GM23338 (cell line): ENCODE measurements around the gene PPFIA1. TPM values are rescaled to one million over a fixed set of nuclear protein-coding genes. Genes with fewer than 3 reads are reported as not detected.

Source experiments
- ATAC-seq: fragments of 200-7000 bp; cut with Tn5 transposase; 3 replicates; pipeline ENCODE4 v1.9.1; 2020
- DNase-seq: peaks from one replicate; pipeline ENCODE4 v3.0.0-alpha.2; 2015; ENCODE audit warnings: low spot score
- H2AFZ ChIP-seq: fragments of 200-600 bp; sonication (generic); 2 replicates; pipeline ENCODE4 v1.8.0; 2016; ENCODE audit warnings: antibody characterized with exemption, mild to moderate bottlenecking, moderate library complexity
- H3F3A ChIP-seq: fragments of 200-600 bp; sonication (generic); replicated peaks from 2 replicates; pipeline ENCODE4 v1.8.0; 2017; ENCODE audit warnings: antibody characterized with exemption, mixed run types, low read depth
- H3K27ac ChIP-seq: fragments of 200-600 bp; sonication (generic); 2 replicates; pipeline ENCODE4 v1.6.1; 2016; ENCODE audit warnings: low read depth
- H3K27me3 ChIP-seq: fragments of 200-600 bp; sonication (generic); 2 replicates; pipeline ENCODE4 v1.8.0; 2016; ENCODE audit warnings: mild to moderate bottlenecking, mixed run types, moderate library complexity; ENCODE audit not compliant: insufficient read depth
- H3K36me3 ChIP-seq: fragments of 200-600 bp; sonication (generic); 2 replicates; pipeline ENCODE4 v1.8.0; 2016; ENCODE audit warnings: mild to moderate bottlenecking; ENCODE audit not compliant: insufficient read depth
- H3K4me1 ChIP-seq: fragments of 200-600 bp; sonication (generic); 2 replicates; pipeline ENCODE4 v1.8.0; 2016; ENCODE audit warnings: mild to moderate bottlenecking, moderate library complexity; ENCODE audit not compliant: insufficient read depth
- H3K4me2 ChIP-seq: fragments of 200-600 bp; sonication (generic); 2 replicates; pipeline ENCODE4 v1.7.1; 2017; ENCODE audit warnings: mixed run types
- H3K4me3 ChIP-seq: fragments of 200-600 bp; sonication (generic); 2 replicates; pipeline ENCODE4 v1.6.1; 2016; ENCODE audit warnings: mixed run types
- H3K79me2 ChIP-seq: fragments of 200-600 bp; sonication (generic); replicated peaks from 2 replicates; pipeline ENCODE4 v1.8.0; 2017; ENCODE audit warnings: mild to moderate bottlenecking; ENCODE audit not compliant: insufficient read depth
- H3K9me2 ChIP-seq: fragments of 200-600 bp; sonication (generic); 2 replicates; pipeline ENCODE4 v1.8.0; 2017; ENCODE audit not compliant: insufficient read depth
- H4K20me1 ChIP-seq: fragments of 200-600 bp; sonication (generic); replicated peaks from 2 replicates; pipeline ENCODE4 v1.8.0; 2017; ENCODE audit warnings: mild to moderate bottlenecking; ENCODE audit not compliant: insufficient read depth
- H3K27ac Mint-ChIP-seq: 2 replicates; pipeline ENCODE4 v1.8.0; 2020; ENCODE audit warnings: inconsistent platforms, mild to moderate bottlenecking, moderate library complexity, mixed read lengths
- H3K27me3 Mint-ChIP-seq: 3 replicates; pipeline ENCODE4 v1.8.0; 2022; ENCODE audit warnings: low read depth, mild to moderate bottlenecking, moderate library complexity, mixed read lengths, inconsistent platforms; ENCODE audit not compliant: insufficient read depth, poor library complexity
- H3K36me3 Mint-ChIP-seq: 3 replicates; pipeline ENCODE4 v1.8.0; 2021; ENCODE audit warnings: low read depth, mild to moderate bottlenecking, inconsistent platforms, moderate library complexity, mixed read lengths
- H3K4me1 Mint-ChIP-seq: 3 replicates; pipeline ENCODE4 v1.8.0; 2020; ENCODE audit warnings: mild to moderate bottlenecking, inconsistent platforms, mixed read lengths
- H3K4me3 Mint-ChIP-seq: 3 replicates; pipeline ENCODE4 v1.8.0; 2021; ENCODE audit warnings: moderate library complexity, mild to moderate bottlenecking, inconsistent platforms, mixed read lengths
- H3K9me3 Mint-ChIP-seq: 3 replicates; pipeline ENCODE4 v1.8.0; 2020; ENCODE audit warnings: moderate library complexity, mild to moderate bottlenecking, inconsistent platforms, mixed read lengths
- ETS1 ChIP-seq: IDR thresholded peaks from 2 replicates; pipeline ENCODE4 v1.6.1; 2016; ENCODE audit warnings: antibody characterized with exemption
- ZNF114 ChIP-seq: fragments of 250-450 bp; sonication (Bioruptor Pico); IDR thresholded peaks from 2 replicates; pipeline ENCODE4 v1.5.0; 2020; ENCODE audit warnings: mild to moderate bottlenecking, moderate library complexity
- polyA plus RNA-seq: library from polyadenylated mRNA; unstranded; fragments of >200 nt; fragmentation: Nextera tagmentation; extraction: Ambion mirVana; gene quantifications from 2 replicates; pipeline ENCODE4 v1.2.1, GENCODE V29; 2016
- total RNA-seq: library from RNA; depleted of rRNA; stranded (reverse); fragments of >200 nt; shearing (Covaris generic); gene quantifications from 2 replicates; pipeline ENCODE4 v1.2.3, GENCODE V29; 2014
- TF ChIP-seq, protein P1 (sequence below): fragments of 250-450 bp; sonication (Bioruptor Pico); IDR thresholded peaks from 2 replicates; pipeline ENCODE4 v1.5.0; 2020; ENCODE audit warnings: mild to moderate bottlenecking, moderate library complexity

The PPFIA1 gene
- total and polyA plus RNA-seq, 2 experiments from 2014 or later, result 41.7 to 62.0 TPM

DNA sequence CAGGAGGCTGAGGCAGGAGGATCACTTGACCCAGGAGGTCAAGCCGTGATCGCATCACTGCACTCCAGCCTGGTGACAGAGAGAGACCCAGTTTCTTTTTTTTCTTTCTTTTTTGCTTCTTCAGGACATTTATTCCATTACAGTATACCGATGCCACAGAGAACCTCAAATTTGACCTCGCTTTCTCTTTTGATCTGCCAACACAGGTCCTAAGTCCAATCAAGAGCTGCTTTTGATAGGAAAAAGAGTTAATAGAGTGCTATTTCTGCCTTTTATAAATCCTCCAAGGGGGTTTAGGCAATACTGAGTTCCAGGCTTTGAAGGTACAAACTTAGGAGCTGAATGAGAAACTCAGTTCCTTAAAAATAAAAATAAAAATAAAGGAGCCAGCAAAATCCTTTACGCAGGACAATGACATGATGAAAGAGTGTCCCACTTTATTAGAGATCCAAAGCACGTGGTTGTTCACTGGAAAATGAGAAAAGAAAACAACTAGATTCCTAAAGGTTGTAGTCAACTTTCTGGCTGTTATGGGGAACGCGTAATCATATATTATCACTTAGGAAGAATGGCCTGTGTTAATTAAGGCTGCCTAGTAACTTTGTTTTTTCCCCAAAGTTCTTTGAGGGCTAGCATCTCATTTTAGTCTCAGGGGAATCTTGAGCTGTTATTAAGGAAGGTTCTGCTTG, 40.2 kb upstream of the PPFIA1 start:
- no peaks in the 10 kb centered on the region for H3K36me3 ChIP-seq
- no peak overlapping the region for H3K4me3 ChIP-seq
- no peak for TF ChIP-seq ZNF114 (CRISPR knock-in tag)
- TF ChIP-seq, protein P1, sequence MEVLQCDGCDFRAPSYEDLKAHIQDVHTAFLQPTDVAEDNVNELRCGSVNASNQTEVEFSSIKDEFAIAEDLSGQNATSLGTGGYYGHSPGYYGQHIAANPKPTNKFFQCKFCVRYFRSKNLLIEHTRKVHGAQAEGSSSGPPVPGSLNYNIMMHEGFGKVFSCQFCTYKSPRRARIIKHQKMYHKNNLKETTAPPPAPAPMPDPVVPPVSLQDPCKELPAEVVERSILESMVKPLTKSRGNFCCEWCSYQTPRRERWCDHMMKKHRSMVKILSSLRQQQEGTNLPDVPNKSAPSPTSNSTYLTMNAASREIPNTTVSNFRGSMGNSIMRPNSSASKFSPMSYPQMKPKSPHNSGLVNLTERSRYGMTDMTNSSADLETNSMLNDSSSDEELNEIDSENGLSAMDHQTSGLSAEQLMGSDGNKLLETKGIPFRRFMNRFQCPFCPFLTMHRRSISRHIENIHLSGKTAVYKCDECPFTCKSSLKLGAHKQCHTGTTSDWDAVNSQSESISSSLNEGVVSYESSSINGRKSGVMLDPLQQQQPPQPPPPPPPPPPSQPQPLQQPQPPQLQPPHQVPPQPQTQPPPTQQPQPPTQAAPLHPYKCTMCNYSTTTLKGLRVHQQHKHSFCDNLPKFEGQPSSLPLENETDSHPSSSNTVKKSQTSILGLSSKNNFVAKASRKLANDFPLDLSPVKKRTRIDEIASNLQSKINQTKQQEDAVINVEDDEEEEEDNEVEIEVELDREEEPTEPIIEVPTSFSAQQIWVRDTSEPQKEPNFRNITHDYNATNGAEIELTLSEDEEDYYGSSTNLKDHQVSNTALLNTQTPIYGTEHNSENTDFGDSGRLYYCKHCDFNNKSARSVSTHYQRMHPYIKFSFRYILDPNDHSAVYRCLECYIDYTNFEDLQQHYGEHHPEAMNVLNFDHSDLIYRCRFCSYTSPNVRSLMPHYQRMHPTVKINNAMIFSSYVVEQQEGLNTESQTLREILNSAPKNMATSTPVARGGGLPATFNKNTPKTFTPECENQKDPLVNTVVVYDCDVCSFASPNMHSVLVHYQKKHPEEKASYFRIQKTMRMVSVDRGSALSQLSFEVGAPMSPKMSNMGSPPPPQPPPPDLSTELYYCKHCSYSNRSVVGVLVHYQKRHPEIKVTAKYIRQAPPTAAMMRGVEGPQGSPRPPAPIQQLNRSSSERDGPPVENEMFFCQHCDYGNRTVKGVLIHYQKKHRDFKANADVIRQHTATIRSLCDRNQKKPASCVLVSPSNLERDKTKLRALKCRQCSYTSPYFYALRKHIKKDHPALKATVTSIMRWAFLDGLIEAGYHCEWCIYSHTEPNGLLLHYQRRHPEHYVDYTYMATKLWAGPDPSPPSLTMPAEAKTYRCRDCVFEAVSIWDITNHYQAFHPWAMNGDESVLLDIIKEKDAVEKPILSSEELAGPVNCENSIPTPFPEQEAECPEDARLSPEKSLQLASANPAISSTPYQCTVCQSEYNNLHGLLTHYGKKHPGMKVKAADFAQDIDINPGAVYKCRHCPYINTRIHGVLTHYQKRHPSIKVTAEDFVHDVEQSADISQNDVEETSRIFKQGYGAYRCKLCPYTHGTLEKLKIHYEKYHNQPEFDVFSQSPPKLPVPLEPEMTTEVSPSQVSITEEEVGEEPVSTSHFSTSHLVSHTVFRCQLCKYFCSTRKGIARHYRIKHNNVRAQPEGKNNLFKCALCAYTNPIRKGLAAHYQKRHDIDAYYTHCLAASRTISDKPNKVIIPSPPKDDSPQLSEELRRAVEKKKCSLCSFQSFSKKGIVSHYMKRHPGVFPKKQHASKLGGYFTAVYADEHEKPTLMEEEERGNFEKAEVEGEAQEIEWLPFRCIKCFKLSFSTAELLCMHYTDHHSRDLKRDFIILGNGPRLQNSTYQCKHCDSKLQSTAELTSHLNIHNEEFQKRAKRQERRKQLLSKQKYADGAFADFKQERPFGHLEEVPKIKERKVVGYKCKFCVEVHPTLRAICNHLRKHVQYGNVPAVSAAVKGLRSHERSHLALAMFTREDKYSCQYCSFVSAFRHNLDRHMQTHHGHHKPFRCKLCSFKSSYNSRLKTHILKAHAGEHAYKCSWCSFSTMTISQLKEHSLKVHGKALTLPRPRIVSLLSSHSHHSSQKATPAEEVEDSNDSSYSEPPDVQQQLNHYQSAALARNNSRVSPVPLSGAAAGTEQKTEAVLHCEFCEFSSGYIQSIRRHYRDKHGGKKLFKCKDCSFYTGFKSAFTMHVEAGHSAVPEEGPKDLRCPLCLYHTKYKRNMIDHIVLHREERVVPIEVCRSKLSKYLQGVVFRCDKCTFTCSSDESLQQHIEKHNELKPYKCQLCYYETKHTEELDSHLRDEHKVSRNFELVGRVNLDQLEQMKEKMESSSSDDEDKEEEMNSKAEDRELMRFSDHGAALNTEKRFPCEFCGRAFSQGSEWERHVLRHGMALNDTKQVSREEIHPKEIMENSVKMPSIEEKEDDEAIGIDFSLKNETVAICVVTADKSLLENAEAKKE (CRISPR knock-in tag), result no peak
- no peaks in the 10 kb centered on the region for H3K27me3 ChIP-seq
- H3K27ac ChIP-seq, result no peak overlapping the region
- H3K4me2 ChIP-seq, result no peak overlapping the region
- Mint-ChIP-seq H3K36me3 (no peaks in the 10 kb centered on the region), H3K4me1 (peaks cover 19% of the 10 kb centered on the region), H3K27ac (no peak overlapping the region), H3K4me3 (no peak overlapping the region), H3K9me3 (no peaks in the 10 kb centered on the region), H3K27me3 (peaks cover 10% of the 10 kb centered on the region)
- H2AFZ ChIP-seq, result peak overlapping the region; percentile 78; the same call in 1 of the 2 replicates
- no peaks in the 10 kb centered on the region; the same call in 1 of the 2 replicates for H3K4me1 ChIP-seq
- no peaks in the 10 kb centered on the region for H4K20me1 ChIP-seq
- no peaks in the 10 kb centered on the region for H3K9me2 ChIP-seq
- ATAC-seq, result no peak
- DNase-seq, result no peak
- no peaks in the 10 kb centered on the region for H3K79me2 ChIP-seq
- H3F3A ChIP-seq, result no peaks in the 10 kb centered on the region

- Mint-ChIP-seq H3K36me3 (no peaks in the 10 kb centered on the region), H3K27me3 (peaks cover 7% of the 10 kb centered on the region), H3K4me3 (no peak overlapping the region), H3K9me3 (no peaks in the 10 kb centered on the region), H3K4me1 (peaks cover 11% of the 10 kb centered on the region), H3K27ac (no peak overlapping the region)
- peak overlapping the region; percentile 78; the same call in 1 of the 2 replicates for H2AFZ ChIP-seq
- no peaks in the 10 kb centered on the region for H3K27me3 ChIP-seq
- DNase-seq (no peak), ATAC-seq (no peak)
- no peak overlapping the region for H3K27ac ChIP-seq
- no peak overlapping the region for H3K4me3 ChIP-seq
- TF ChIP-seq ETS1, result no peak
- no peaks in the 10 kb centered on the region for H3K9me2 ChIP-seq
- no peaks in the 10 kb centered on the region for H3K79me2 ChIP-seq
- H3F3A ChIP-seq, result no peaks in the 10 kb centered on the region
- no peaks in the 10 kb centered on the region for H4K20me1 ChIP-seq
- H3K4me1 ChIP-seq, result no peaks in the 10 kb centered on the region; the same call in 1 of the 2 replicates
- no peak overlapping the region for H3K4me2 ChIP-seq
- no peaks in the 10 kb centered on the region for H3K36me3 ChIP-seq
These were observed 39.4 kb upstream of the PPFIA1 start for GRCh38 chr11:70230840-70231710.
